Measurements from ENCODE around the gene LRRC28.

LRRC28 gene

DNA sequence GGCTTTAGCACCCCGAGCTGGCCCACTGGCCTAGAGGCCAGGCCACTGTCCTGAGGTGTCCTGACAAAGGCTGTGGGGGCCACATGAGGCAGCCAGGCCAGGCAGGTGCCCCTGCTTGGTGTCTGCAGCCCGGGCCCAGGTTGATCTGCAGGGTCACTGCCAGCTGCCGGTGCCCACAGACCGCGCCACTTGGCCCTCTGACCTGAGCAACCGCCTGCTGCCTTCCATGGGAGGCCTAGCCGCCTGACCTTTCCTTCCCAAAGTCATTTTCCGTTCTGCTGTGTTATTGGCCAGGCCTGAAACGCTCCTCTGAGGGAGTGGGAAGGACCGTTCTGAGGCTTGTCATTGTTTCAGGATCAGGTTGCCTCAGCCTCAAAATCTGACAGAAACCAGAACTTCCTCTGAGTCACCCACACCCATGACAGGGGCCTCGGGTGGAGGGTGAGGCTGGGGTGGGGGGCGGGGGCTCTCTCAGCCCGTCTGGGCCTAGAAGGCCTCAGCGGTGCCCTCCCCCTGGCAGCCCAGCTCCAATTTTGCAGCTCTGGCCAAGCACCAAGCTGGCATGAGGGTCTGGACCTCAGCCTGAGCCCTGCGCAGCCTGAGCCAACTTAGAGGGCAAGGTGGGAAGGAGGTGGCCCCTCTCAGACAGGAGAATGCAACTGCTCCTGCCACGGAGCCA is 173.8 kb downstream of the LRRC28 start:
- no peak for DNase-seq

DNA sequence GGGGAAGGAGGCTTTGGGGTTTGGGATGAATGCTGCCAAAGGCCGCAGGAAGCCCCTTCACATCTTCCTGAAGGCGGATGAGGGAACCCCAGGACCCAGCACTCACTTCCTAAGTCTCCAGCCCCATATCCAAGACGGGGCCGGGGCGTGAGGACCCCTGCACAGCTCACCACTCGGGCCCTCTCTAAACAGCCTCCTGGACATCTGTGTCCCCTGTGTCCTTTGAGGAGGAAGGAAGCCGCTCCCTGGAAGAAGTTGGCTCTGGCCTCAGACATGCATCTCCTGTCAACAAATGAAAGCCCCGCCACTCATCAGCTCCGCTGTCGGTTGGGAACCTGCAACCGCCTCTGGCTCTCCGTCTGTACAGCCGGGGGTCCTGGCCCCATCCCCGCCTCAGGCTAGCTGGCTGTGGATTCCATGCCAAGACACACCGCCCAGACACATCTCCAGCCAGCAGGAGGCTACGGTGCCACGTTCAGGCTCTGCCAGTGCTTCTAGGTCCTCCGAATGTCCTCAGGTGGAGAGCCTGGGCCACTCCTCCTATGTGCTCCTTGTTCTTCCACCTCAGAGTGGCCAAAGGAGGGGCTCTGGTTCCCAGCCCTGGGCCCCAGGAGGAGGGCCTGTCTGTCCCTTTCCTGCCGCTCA is 174.5 kb downstream of the LRRC28 start:
- DNase-seq, result no peak

DNA sequence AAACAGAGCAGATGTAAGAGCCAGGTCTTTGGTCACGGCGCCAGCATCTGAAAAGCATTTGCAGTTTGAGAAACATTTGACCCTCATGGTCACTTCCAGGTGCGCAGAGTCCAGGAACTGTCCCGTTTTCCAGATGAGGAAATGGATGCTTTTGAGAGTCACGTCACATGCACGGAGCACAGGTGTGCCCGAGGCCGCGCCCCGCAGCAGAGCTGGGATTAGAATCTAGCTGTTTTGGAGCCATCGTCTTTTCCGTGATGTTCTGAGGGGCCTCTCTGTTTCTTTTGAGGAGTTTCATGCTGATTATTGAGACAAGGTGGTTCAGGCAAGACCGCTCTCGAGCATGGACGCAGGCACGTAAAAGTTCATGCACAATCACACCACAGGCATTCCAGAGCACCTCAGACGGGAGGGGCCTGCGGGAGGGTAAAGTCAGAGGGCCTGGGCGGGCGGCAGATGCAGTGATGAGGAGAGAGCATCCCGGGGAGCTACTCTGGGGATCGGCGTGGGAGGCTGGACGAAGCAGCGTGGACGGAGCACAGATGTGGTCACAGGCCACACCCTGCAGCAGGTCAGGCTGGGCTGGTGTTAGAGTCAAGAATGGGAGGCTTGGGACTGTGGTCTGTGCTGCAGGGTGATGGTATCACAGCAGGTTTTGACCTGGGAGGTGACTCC is 175.3 kb downstream of the LRRC28 start:
- DNase-seq, result no peak

DNA sequence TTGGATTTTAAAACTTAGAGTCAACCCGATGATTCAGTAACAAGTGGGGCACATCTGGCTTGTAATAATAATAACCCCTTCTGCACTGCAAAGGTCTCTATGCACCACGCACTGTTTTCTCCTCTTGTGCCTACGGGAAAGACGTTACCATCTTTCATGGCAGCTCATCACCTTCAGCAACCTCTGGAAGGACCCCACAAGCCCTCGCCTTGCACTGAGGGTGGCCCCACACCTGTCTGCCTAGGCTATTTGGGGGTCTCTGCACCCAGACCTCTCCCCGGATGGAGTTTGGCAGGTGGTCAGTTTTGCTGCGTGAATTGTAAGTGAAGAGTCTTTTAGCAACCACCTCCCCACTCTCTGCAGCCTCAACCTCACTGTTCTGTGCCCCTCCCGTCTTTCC is 175.9 kb downstream of the LRRC28 start:
- DNase-seq, result no peak

DNA sequence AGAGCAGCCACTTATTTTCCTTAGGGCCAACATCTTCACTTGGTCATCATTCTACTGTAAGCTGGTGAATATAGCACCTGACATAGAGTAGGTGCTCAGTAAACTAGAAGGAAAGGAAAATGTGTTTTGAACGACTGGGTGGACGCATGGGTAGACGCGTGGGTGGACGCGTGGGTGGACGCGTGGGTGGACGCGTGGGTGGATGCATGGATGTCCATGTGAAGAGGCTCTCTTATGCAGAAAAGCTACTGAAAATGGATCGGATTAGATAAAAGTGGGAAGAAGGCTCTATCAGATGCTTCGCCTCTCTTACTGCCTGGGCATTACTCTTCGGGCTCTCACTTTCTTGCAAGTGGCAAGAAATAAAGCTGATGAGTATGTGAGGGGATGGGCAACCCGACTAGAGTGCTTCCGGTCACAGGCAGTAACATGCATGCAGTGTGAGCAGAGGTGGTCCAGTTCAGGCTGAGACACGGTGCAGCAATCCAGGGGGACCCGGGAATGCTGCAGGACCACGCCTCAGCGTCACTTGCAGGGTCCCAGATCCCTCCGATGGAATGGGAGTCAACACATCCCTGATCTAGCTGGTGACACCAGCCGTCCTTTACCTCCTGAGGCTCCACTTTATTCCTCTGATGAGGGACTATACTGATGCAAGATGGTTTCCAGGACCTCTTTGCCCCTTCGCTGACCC is 176.5 kb downstream of the LRRC28 start:
- DNase-seq, result no peak

DNA sequence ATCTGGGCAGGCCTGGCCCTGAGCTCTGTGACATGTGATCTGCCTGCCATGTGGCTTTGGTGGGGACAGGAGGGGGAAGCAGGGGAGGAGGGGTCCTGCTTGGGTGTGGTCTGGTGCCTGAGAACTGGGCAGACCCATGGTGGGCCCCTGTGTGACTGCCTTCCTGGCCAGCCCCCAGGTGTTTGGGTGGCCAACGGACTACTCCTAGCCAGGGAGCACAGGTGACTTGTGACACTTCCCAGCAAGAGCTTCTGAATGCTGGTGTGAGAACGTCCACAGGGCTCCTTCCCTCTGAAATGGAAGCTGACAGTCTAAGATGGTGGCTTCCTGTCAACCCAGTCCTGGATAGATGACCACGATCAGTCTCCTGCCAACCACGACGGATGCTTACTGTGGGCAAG is 178.4 kb downstream of the LRRC28 start:
- DNase-seq, result no peak

DNA sequence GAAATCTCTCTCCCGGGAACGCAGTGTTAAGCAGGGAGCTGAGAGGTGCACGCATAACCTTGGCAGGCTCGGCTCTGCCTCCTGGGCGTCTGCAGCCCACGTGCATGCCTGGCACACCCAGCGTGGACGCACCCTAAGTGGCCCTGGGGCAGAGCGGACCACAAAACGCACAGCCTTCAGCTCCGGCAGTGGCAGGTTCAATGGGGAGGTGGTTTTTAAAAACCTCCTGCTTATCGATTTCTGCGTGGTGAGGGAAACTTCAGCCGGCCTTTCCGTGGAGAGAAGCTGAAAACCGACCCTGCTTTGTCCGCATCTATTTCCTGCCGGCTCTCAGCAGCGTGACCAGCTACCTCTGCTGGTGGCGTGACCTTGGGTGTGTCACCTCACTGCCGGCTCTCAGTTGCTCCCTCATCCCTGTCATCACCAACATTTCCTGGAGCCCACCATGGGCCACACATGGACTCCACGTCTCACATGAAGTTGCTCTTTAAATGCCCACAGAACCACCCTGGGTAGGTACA is 179.7 kb downstream of the LRRC28 start:
- no peak for DNase-seq

DNA sequence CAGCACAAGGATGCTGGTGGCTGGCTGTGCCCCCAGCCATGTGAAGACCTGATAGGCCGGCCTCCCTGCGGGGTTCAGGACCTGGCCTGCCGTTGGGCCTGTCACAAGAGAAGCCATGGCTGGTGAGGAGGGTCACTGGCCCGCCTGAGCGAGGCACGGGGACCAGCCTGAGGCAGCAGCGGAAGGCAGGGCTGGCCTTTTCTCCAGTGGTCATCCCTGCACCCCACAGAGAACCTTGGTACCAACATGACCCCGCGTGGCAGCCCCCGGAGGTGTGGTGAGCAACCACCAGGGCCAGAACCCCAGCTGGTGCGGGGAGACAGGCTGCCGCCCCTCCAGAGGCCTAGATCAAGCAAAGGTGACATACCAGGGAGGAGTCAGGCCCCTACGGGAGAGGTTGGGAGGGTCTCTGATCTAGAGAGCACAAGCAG is 180.4 kb downstream of the LRRC28 start:
- no peak for DNase-seq

DNA sequence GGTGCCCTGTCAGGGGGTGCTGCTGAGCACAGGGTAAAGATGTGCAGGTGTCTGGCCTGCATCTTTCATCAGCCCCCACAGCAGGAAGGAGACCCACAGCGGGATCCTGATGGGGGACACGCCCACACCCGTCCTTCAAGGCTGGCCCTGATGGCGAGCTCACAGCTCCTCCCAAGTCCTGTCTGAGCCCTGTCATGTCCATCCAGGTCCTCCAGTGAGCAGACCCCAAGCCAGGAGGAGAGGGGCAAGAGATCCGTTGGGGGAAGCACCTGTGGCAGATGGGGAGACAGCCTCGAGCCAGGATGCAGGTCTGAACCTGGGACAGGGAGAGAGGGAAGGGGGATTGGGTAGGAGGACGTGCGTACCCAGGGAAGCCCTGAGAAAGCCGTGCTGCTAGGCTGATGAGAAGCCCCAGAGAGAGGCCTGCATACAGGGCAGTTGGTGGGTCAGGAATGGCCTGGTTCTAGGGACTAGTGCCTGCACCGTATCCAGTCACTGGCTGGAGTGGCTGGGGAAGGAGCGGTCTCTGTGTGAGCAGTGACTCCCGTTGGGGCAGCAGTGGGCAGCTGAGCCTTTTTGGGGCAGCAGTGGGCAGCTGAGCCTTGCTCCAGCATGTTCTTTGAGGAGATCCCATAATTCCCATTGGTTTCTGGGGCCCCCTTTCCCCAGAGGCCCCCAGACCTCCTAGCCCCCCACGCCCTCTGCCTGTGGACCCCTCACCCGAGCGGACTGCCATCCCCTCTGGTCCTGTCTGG is 181.2 kb downstream of the LRRC28 start:
- no peak for DNase-seq

DNA sequence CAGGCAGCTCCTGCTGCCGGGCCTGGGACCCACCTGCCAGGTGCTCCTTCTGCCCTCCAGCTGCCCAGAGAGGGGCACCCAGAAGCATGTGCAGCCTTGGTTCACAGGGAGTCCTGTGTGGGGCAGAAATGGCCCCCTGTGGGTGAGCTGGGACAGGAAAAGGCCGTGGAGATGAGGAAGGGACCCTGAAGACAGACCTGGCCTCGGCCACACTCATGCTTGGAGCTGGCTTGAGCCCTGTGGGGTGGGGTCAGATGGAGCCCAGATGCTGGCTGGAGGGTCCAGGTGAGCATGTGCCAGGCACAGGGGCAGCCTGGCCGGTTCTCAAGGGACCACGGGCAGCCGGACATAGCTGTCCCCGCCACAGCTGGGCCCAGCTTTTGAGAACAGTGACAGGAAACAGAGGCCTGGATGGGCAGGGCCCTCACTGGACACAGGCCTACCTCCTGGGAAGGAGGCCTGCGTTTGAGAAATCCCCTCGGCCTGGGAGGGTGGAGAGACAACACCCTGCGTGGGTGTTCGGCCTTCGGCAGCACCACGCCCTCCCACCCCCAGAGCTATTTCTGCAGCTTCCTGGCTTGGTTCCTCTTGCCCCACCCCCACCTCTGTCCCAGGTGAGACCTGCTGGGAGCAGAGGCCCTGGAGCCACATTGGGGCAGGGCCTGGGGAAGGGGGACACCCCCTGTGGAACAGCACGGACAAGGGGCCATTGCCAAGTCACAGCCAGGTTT is 181.9 kb downstream of the LRRC28 start:
- DNase-seq, result no peak

DNA sequence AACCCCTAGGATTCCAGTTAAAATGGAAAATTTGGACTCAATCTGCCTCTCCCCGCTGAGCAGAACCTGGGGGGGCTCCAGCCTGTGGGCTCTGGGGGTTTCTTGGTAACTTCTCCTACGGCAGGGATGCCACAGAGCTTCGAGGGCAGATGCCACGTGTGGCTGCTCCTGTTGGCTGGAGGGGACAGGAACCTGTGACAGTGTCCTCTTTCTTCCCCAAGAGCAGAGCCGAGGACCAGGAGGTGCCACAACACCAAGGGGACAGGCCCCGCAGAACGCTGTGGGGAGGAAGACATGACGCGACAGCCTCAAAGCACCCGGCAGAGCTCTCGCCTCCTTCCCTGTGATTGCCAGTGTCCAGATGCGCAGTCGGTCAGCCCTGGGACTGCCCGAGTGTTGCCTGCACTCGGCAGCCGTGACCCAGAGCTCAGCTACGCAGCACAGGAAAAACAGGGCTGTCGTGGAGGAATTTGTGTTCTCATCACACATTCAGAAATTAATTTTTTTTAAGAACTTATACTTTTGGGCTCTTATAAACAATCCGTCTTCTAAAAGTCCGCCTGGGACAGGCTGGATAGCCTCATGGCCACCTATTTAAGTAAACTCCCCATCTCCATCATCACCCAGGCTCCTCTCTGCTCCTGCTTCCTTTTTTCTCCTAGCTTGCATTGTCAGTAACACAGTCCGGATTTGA is 182.6 kb downstream of the LRRC28 start:
- DNase-seq, result no peak

DNA sequence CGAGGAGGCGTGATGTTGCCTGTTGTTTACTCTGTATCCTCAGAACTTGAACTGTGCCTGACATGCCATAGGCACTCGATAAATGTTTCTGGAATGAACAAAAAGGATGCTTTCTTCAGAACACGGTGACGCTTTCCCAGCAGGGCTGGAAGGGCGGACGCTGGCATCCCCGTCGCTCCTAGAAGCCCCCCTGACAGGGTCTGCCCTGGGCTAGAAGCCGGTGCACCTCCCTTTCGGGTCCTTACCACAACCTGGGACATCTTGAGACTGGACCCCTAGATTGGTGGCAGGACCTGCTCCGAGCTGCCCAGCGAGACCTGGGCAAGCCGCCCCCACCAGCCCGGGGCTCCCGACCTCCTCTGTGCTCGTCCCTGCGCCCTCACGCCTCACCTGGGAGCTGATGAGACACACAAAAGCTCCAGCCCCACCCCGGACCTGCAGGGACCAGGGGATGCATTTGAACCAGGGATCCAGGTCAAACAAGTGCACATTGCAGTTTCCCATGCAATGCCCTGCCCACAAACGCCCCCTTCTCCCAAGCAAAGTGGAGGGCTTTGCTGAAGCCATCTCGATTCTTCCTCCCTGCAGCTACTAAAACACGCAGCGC is 183.3 kb downstream of the LRRC28 start:
- no peak for DNase-seq

DNA sequence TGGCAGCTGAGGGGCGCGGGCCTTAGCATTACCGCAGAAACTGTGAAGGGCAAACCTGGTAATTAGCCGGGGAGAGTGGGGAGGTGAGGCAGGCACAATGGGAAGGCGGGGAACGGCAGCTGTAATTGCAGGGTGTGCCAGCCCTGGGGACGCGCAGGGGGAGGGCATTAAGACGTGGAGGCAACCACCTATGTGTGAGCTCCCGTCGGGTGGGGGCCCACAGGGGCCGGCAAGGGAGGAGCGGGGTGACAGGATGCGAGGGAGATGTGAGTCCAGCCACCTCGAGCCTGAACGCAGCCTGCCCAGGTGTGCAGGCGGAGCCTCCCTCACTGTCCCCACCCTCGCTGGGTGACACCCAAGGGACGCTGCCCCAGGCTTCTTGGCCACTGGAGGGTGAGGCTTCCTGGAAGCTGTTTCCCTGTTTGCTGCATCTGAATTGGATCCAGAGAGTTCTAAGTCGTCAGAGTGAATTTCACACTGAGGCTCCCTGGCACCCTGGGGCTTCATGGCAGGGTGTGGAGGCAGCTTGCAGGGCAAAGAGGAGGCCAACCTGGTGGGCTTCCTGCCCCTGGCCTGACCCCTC is 183.9 kb downstream of the LRRC28 start:
- peak; percentile 61 for DNase-seq

DNA sequence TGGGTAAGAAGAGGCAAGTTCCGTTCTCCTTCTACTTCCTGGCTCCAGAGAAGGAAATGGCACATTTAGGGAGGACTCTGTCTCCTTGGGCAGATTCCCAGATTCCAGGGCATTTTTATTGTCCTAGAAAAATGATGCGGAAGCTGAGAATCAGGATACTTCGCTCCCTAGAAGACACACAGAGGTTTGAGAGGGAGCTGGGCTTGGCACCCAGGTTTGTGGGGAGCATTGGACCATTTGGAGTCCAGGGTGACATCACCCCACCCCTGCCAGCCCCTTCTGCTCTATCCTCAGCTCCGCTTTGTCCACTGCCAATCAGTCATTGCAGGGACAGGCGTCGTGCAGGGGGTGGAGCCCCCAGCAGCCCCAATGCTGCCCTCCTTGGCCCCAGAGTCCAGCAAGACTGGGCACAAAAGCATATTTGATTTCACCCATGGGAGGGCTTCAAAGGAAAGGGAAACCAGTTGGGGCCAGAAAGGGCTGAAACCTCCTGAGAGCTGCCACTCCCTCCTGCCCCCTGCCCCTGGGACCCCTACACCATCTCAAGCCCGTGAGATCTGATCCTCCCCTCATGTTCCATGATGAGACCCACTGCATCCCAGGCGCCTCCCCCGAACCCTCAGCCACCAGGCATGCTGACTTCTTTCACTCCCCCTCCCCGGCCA is 184.7 kb downstream of the LRRC28 start:
- no peak for DNase-seq

DNA sequence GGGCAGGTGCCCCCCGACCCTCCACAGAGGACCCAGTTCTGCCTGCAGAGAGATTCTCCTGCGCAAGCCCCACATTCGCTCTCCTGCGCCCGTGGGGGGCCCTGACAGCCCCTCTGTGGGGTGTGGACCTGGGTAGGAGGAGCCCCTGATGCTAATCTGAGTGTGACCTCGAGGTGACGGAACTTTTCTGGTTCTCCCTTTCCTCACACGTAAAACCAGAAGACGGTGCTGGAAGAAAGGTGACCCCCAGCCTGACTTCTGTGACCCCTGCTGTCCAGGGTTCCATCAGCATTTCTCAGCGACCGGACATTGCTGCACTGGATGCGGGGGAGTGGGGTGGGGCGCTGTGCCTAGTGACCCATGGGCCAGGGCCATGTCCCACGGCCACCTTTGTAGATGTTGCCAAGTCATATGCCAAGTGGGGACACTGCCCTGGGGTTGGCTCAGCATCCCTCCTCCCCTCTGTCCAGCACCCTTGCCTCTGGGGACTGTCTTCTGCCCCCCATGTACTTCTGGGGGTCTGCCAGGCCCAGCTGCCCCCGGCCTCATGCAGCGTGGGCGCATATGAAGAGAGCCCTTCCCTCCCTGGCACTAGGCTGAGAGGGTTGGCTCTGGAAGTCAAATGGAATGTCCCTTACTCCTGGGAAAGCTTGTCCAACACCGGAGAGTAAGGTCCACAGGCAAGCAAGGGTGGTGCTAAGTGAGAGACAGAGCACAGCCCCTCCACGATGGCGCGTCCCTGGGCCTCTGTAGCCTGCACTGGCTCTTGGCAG is 185.4 kb downstream of the LRRC28 start:
- no peak for DNase-seq

DNA sequence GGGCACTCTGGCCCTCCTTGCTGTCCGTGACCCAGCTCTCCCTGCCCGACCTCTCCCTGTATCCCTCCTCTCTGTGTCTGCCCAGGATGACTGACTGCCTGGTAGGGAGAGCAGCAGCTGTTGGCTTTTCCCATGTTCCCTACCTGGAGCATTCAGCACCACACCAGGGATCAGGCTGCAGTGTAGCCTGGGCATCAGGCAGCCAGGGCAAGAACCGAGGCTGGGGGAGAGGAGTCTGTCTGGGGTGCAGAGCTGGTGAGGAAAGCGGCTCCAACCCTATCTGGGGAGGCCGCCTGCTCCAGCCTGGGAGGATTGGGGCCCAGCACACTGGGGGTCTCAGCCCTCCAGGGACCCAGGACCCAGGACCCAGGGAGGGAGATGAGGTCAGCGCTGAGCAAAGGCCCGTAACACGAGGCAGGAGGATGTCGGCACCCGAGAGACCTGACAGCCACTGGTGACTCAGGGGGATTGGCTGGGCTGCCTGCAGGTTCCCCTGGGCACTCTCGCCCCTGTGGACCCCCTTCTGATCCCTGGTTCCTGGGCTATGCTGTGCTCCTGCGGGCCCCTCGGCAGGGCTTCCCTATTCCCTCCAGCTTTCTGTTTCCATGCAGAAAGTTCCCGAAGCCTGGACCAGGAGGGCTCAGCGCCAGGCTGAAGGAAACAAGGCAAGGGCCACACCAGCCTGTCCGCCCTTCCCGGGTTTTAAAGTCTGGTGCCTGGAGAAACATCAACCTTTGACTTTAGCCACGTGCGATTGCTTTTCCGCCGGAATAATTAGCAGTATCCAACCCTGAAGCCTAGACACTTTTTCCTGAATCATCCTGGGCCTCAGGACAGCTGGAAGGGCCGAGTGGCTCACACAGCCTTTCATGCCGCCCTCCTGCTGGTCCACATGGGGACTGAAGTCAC is 186.3 kb downstream of the LRRC28 start:
- no peak for DNase-seq

DNA sequence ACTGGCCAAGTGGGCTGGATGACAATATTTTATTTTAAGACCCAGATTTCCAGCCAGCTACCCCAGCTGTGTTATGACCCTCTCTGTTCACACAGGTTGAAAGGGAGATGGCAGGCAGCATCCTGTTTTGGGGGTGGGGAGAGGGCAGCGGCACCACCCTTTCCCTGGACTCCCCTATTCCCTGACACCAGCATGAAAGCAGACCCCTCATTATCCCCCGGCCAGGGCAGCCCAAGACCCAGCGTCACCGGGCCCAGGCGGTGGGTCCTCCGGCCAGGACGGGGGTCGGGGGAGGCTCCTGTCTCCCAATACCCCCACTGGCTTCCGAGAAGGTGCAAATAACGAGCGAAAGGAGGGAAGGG is 186.9 kb downstream of the LRRC28 start:
- DNase-seq, result no peak
